Measurements from ENCODE around the gene TCF12. TPM values are rescaled to one million over a fixed set of nuclear protein-coding genes. Genes with fewer than 3 reads are reported as not detected.

TCF12 gene
- total RNA-seq, 1 donor from 2014 or later = 155 TPM

- intact Hi-C loops (cut with DNase I) = no loop called here
- ATAC-seq = no peak
- no peak for DNase-seq (ENCODE audit: low spot score)
Observed at GRCh38 chr15:56968256-56968655, 49.8 kb downstream of the TCF12 start.

- ATAC-seq = no peak
- DNase-seq (ENCODE audit: low spot score) = no peak
- intact Hi-C loops (cut with DNase I) = no loop called here
Observed at GRCh38 chr15:56968821-56969220, 50.4 kb downstream of the TCF12 start.

- DNase-seq (ENCODE audit: low spot score) (no peak), ATAC-seq (no peak)
- intact Hi-C loops (cut with DNase I) = no loop called here
Observed at GRCh38 chr15:56969265-56969895, 50.9 kb downstream of the TCF12 start.

- no peak for ATAC-seq
Observed at GRCh38 chr15:56971571-56971970, 53.1 kb downstream of the TCF12 start.

GRCh38 chr15:56972016-56972415, 53.6 kb downstream of the TCF12 start:
- ATAC-seq = no peak
- intact Hi-C loops (cut with DNase I) = no loop called here
- DNase-seq (ENCODE audit: low spot score) = no peak

More at GRCh38 chr15:56971571-56971970, 53.1 kb downstream of the TCF12 start:
- DNase-seq (ENCODE audit: low spot score) = no peak
- intact Hi-C loops (cut with DNase I) = no loop called here

GRCh38 chr15:56972426-56972825, 54.0 kb downstream of the TCF12 start:
- DNase-seq (ENCODE audit: low spot score) (no peak), ATAC-seq (no peak)
- intact Hi-C loops (cut with DNase I) = no loop called here

- ATAC-seq (no peak), DNase-seq (ENCODE audit: low spot score) (no peak)
- intact Hi-C loops (cut with DNase I) = no loop called here
Observed at GRCh38 chr15:56973463-56973862, 55.0 kb downstream of the TCF12 start.

- intact Hi-C loops (cut with DNase I) = loop anchor here (5.0 kb wide), 1 partner anchor 340 kb away; no protein-coding TSS in a partner anchor
- ATAC-seq (no peak), DNase-seq (ENCODE audit: low spot score) (no peak)
Observed at GRCh38 chr15:56977232-56977631, 58.8 kb downstream of the TCF12 start.

GRCh38 chr15:56978898-56979662, 60.6 kb downstream of the TCF12 start:
- no peak for ATAC-seq
- no peak for DNase-seq (ENCODE audit: low spot score)
- intact Hi-C loops (cut with DNase I) = loop anchor here (5.0 kb wide), 1 partner anchor 342 kb away; no protein-coding TSS in a partner anchor

GRCh38 chr15:56980473-56980872, 62.0 kb downstream of the TCF12 start:
- DNase-seq (ENCODE audit: low spot score) (no peak), ATAC-seq (no peak)

GRCh38 chr15:56981160-56981559, 62.7 kb downstream of the TCF12 start:
- DNase-seq (ENCODE audit: low spot score) (no peak), ATAC-seq (no peak)
- intact Hi-C loops (cut with DNase I) = no loop called here

More at GRCh38 chr15:56980473-56980872, 62.0 kb downstream of the TCF12 start:
- intact Hi-C loops (cut with DNase I) = no loop called here

- no peak for ATAC-seq
- intact Hi-C loops (cut with DNase I) = no loop called here
- DNase-seq (ENCODE audit: low spot score) = no peak
Observed at GRCh38 chr15:56982987-56983386, 64.5 kb downstream of the TCF12 start.

- intact Hi-C loops (cut with DNase I) = no loop called here
- ATAC-seq (peak; percentile 58), DNase-seq (ENCODE audit: low spot score) (no peak)
Observed at GRCh38 chr15:56984681-56985481, 66.4 kb downstream of the TCF12 start.

GRCh38 chr15:56985856-56986255, 67.4 kb downstream of the TCF12 start:
- ATAC-seq (no peak), DNase-seq (ENCODE audit: low spot score) (no peak)
- intact Hi-C loops (cut with DNase I) = no loop called here

GRCh38 chr15:56987286-56987685, 68.8 kb downstream of the TCF12 start:
- intact Hi-C loops (cut with DNase I) = no loop called here
- DNase-seq (ENCODE audit: low spot score) = no peak
- no peak for ATAC-seq

- no peak for DNase-seq (ENCODE audit: low spot score)
- ATAC-seq = no peak
- intact Hi-C loops (cut with DNase I) = no loop called here
Observed at GRCh38 chr15:56988219-56988618, 69.8 kb downstream of the TCF12 start.

GRCh38 chr15:56989411-56989924, 71.0 kb downstream of the TCF12 start:
- ATAC-seq (no peak), DNase-seq (ENCODE audit: low spot score) (no peak)
- intact Hi-C loops (cut with DNase I) = no loop called here

GRCh38 chr15:56991017-56991416, 72.6 kb downstream of the TCF12 start:
- intact Hi-C loops (cut with DNase I) = no loop called here
- ATAC-seq (no peak), DNase-seq (ENCODE audit: low spot score) (no peak)

- intact Hi-C loops (cut with DNase I) = no loop called here
- no peak for ATAC-seq
- DNase-seq (ENCODE audit: low spot score) = no peak
Observed at GRCh38 chr15:56992725-56993124, 74.3 kb downstream of the TCF12 start.

- intact Hi-C loops (cut with DNase I) = no loop called here
- DNase-seq (ENCODE audit: low spot score) (no peak), ATAC-seq (no peak)
Observed at GRCh38 chr15:56994280-56994679, 75.8 kb downstream of the TCF12 start.
